ENCODE data around the gene THTPA.
A peak's percentile ranks its signal among the peaks of the same experiment; 100 is the strongest.

THTPA gene

DNA sequence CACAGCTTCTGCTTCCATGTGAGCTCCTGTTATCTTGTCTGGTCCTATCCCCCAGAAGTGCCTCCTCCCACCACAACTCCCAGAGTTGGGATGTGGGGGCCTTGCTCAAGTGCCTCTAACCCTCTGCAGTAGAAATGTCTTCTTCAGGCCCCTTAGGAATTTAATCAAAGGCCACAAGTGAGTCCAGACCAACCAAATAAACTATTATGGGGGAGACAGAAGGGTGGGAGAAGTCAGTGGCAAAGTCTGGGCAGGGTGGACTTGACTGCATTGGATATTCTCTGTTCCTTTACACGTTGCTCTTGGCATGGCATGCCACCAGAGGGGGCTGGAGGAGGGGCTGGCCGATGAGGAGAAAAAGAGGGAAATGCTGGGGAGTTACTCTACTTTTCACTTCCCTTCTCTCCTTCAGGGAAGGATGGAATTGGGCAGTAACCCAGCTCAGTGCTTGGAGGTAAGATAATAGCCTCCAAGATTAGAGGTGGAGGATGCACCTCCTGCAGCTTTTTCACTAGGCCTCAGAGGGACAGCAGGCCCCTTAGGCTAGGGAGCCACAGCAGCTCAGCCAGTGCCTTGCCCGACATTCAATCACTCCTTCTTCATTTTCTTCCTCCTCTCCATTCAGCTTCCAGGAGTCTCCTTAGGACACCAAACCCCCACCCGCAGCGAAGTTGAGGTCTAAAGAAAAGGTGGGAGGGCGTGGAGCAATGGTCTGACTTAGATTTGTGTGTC is 12.7 kb downstream of the THTPA start:
- H3K4me3 ChIP-seq (replicated peaks; ENCODE audit: insufficient read depth, low read length): no peak overlapping the region
- peak in 1 of 2 experiments; percentile 58 for DNase-seq (ENCODE audit: low read depth in 1 of 2, low spot score in 1 of 2)
- no peaks in the 10 kb centered on the region for H3K27me3 ChIP-seq (ENCODE audit: insufficient read depth, poor library complexity, severe bottlenecking)
- peak overlapping the region; percentile 63; the same call in 1 of the 2 replicates for H3K27ac ChIP-seq (replicated peaks)
- no peak for TF ChIP-seq POLR2AphosphoS5 (IDR thresholded peaks at IDR 0.05; ENCODE audit: low read depth)
- peak; percentile 71 for TF ChIP-seq SPI1 (IDR thresholded peaks at IDR 0.05; ENCODE audit: borderline replicate concordance, low read depth)
- no peak for TF ChIP-seq GABPA (IDR thresholded peaks at IDR 0.05; ENCODE audit: low read depth)
- TF ChIP-seq, protein P1, sequence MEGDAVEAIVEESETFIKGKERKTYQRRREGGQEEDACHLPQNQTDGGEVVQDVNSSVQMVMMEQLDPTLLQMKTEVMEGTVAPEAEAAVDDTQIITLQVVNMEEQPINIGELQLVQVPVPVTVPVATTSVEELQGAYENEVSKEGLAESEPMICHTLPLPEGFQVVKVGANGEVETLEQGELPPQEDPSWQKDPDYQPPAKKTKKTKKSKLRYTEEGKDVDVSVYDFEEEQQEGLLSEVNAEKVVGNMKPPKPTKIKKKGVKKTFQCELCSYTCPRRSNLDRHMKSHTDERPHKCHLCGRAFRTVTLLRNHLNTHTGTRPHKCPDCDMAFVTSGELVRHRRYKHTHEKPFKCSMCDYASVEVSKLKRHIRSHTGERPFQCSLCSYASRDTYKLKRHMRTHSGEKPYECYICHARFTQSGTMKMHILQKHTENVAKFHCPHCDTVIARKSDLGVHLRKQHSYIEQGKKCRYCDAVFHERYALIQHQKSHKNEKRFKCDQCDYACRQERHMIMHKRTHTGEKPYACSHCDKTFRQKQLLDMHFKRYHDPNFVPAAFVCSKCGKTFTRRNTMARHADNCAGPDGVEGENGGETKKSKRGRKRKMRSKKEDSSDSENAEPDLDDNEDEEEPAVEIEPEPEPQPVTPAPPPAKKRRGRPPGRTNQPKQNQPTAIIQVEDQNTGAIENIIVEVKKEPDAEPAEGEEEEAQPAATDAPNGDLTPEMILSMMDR (IDR thresholded peaks at IDR 0.05; ENCODE audit: insufficient read depth, low read length): peak; percentile 14

DNA sequence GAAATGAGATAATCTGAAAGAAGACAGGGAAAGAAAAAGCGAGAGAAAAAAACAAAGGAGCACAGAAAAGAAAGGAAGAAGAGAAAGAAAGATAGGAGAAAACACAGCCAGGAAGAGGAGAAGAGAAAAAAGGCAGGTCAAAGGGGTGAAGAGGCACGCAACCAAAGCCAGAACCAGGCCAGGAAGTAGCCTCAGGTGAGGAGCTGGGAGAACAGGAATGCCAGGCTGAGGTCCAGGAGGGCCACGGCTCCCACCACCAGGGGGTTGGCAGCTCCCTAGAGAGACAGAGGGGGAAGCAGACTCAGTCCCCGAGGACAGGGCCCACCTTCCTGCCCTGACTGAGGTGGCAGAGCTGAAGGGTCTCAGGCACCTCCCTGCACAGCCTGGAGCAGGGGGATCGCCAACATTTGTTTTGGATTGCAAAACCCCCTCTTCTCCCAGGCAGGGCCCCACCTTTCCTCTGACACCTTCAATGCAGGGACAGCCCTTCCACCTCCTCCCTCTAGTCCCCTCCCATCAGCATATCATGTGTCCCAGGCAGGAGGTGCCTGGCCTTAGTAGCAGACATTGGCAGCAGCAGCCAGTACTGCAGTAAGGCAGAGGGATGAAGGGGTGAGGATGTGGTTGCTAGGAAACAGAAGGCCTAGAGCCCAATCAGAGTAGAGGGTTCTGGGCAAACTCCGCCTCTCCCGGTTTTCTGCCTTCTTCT is 13.5 kb downstream of the THTPA start:
- no peak overlapping the region for H3K27ac ChIP-seq (replicated peaks)
- no peak for DNase-seq (ENCODE audit: low read depth in 1 of 2, low spot score in 1 of 2)
- no peaks in the 10 kb centered on the region for H3K27me3 ChIP-seq (ENCODE audit: insufficient read depth, poor library complexity, severe bottlenecking)
- H3K4me3 ChIP-seq (replicated peaks; ENCODE audit: insufficient read depth, low read length): no peak overlapping the region
- TF ChIP-seq POLR2AphosphoS5 (IDR thresholded peaks at IDR 0.05; ENCODE audit: low read depth) (no peak), GABPA (IDR thresholded peaks at IDR 0.05; ENCODE audit: low read depth) (no peak), SPI1 (IDR thresholded peaks at IDR 0.05; ENCODE audit: borderline replicate concordance, low read depth) (no peak)
- TF ChIP-seq, protein P2, sequence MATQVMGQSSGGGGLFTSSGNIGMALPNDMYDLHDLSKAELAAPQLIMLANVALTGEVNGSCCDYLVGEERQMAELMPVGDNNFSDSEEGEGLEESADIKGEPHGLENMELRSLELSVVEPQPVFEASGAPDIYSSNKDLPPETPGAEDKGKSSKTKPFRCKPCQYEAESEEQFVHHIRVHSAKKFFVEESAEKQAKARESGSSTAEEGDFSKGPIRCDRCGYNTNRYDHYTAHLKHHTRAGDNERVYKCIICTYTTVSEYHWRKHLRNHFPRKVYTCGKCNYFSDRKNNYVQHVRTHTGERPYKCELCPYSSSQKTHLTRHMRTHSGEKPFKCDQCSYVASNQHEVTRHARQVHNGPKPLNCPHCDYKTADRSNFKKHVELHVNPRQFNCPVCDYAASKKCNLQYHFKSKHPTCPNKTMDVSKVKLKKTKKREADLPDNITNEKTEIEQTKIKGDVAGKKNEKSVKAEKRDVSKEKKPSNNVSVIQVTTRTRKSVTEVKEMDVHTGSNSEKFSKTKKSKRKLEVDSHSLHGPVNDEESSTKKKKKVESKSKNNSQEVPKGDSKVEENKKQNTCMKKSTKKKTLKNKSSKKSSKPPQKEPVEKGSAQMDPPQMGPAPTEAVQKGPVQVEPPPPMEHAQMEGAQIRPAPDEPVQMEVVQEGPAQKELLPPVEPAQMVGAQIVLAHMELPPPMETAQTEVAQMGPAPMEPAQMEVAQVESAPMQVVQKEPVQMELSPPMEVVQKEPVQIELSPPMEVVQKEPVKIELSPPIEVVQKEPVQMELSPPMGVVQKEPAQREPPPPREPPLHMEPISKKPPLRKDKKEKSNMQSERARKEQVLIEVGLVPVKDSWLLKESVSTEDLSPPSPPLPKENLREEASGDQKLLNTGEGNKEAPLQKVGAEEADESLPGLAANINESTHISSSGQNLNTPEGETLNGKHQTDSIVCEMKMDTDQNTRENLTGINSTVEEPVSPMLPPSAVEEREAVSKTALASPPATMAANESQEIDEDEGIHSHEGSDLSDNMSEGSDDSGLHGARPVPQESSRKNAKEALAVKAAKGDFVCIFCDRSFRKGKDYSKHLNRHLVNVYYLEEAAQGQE (IDR thresholded peaks at IDR 0.05; ENCODE audit: insufficient replicate concordance, low read depth): no peak
- TF ChIP-seq, protein P1 (IDR thresholded peaks at IDR 0.05; ENCODE audit: insufficient read depth, low read length): no peak

DNA sequence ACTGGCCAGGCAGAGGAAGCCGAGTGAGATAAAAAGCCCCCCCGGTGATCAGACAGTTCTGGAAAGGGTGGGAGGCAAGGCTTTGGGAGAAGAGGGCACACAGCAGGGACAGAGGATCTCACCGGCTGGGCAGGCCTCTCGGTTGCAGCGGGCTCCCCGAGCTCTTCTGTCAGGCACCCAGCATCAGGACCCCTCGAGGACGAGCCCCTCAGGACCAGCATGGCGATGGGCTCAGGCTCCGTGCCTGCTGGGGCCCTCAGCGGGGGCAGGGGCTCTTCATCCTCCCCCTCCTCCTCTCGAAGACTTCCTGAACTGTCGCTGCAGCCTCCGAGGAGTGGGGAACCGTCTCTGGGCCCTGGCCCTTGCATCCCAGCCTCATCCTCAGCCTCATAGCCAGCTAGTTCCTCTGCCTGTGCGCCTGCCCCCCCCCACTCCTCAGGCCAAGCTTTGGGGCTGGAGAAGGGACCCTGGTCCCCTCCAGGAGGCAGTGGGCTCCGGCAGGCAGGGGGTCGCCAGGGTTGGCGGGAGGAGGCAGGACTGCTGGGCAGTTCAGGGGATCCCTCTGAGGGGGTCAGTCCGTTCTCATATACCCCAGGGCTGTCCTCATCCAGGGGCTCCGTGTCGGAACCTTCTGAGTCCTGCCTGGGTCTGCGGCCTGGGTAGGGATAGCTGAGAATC is 14.9 kb downstream of the THTPA start:
- Histone ChIP-seq H3K4me3 (replicated peaks; ENCODE audit: insufficient read depth, low read length) (no peak overlapping the region), H3K27ac (replicated peaks) (no peak overlapping the region), H3K27me3 (ENCODE audit: insufficient read depth, poor library complexity, severe bottlenecking) (peaks cover 4% of the 10 kb centered on the region)
- no peak for DNase-seq (ENCODE audit: low read depth in 1 of 2, low spot score in 1 of 2)
- TF ChIP-seq SPI1 (IDR thresholded peaks at IDR 0.05; ENCODE audit: borderline replicate concordance, low read depth) (no peak), GABPA (IDR thresholded peaks at IDR 0.05; ENCODE audit: low read depth) (no peak), POLR2AphosphoS5 (IDR thresholded peaks at IDR 0.05; ENCODE audit: low read depth) (no peak)
- TF ChIP-seq, protein P1 (IDR thresholded peaks at IDR 0.05; ENCODE audit: insufficient read depth, low read length): no peak
- TF ChIP-seq, protein P2 (IDR thresholded peaks at IDR 0.05; ENCODE audit: insufficient replicate concordance, low read depth): no peak
